Measurements from ENCODE around the gene ABAT.

DNA sequence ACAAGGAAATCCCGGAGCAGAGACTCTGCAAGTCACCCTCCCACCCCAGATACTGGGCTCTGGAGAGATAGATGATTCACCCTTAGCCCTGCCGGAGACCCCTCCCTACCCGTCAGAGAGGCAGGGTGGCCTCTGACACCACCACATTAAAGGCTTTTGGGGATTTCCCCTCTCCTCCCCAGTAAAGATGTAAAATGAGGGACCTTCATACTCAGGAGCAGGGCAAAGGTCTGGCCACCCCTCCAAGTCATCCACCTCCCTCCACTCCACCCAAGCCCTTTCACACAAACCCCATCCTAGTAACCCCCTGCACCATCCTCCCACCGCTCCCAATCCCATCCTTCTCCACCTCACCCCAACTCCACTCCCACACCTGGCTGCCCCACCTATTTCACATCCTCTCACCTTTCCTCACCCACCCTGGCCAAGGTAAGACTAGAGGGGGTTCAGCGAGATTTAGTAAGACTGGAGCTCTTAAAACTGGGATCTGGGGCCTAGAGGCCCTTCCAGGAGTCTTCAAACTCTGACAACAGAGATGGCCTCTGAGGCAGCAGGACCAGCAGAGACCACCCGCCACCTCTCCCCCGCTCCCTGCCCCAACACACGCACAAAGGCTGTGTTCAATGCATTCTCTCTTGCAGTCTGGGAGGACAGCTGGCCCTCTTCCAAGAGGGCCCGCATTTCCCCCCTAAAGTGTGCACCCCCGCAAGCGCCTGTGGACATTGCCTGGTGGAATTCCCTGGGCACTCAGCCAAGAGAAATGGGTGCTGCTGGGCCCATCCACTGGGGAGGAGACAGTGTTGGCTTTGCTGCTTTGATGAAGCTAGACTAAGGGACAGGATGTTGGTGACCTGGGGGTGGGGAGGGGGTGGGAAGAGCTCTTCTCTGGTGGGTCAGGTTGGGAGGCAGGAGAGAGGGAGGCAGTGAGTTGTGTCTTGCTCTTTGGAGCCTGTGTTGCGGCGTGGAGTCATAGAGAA lies 1.1 kb downstream of the ABAT start:
- TF ChIP-seq, protein P1, sequence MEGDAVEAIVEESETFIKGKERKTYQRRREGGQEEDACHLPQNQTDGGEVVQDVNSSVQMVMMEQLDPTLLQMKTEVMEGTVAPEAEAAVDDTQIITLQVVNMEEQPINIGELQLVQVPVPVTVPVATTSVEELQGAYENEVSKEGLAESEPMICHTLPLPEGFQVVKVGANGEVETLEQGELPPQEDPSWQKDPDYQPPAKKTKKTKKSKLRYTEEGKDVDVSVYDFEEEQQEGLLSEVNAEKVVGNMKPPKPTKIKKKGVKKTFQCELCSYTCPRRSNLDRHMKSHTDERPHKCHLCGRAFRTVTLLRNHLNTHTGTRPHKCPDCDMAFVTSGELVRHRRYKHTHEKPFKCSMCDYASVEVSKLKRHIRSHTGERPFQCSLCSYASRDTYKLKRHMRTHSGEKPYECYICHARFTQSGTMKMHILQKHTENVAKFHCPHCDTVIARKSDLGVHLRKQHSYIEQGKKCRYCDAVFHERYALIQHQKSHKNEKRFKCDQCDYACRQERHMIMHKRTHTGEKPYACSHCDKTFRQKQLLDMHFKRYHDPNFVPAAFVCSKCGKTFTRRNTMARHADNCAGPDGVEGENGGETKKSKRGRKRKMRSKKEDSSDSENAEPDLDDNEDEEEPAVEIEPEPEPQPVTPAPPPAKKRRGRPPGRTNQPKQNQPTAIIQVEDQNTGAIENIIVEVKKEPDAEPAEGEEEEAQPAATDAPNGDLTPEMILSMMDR (IDR thresholded peaks at IDR 0.05) = no peak
- TF ChIP-seq EP300 (IDR thresholded peaks at IDR 0.05) = no peak
- no peak for TF ChIP-seq POLR2A (IDR thresholded peaks at IDR 0.05)

Measured in tibial nerve (tissue), 4 donors.